PC-9 (cell line): ENCODE data around the gene FMNL1.

ENCODE experiments used
- CTCF ChIP-seq: fragments of 200-600 bp; sonication (generic); conservative IDR thresholded peaks from 2 replicates; pipeline ENCODE4 v1.6.1; 2017; ENCODE audit warnings: mixed run types, antibody characterized with exemption, mild to moderate bottlenecking, moderate library complexity
- EZH2 ChIP-seq: fragments of 200-600 bp; sonication (generic); IDR thresholded peaks from 2 replicates; pipeline ENCODE4 v1.8.0; 2017; ENCODE audit warnings: antibody characterized with exemption, low read depth

GRCh38 chr17:45284176-45285140 lies 62.8 kb downstream of the FMNL1 start:
- TF ChIP-seq EZH2: no peak
- TF ChIP-seq CTCF: peak; percentile 56; the same call in 1 of the 2 replicates
